Measurements from ENCODE around the gene GFPT1.
"Not testable (repeated sequence)": the region's sequence is repeated elsewhere in the genome, so short reads cannot be mapped to it uniquely, and the experiment has no call there.

GFPT1 gene

DNA sequence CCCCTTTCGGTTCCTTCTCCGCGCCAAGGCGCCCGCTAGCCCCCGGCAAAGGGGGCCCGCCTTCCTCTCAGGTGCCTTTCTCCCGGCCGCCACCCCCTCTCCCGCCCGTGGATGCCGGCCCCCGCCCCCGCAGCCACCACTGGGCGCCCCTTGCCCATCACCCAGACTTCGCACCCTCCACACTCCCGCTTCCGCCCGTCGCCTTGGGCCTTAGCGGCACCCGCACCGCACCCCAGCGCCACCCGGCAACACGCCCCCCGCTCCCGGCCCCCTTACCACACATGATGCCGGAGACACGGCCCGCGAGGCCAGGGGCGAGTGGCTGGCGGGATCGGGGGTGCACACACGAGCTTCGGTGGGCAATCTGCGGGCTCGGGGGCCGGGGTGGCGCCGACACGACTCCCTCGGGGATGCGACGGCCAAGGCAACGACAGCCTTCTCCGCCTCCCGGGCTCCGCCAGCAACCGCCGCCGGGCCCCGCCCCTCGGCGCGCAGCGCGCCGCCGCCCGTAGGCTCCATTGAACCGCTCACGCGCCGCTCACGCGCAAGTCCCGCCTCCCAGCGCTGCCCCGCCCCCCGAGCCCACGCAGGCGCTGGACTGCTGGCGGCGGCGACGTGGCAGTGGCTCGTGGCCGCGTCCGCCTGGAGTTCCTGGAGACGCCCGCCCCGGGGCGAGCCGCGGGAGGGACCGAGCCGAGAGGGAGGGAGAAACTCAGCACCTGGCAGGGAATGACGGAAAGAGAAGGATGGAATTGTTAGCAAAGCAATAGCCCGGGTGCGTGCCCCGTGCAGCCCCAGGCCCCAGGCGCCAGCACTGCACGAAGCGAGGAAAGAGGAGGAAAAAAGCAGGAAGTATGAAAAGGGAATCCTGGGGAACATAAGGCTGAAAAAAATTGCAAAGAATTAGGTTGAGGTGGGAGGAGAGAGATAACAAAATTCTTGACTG lies at the start of gene GFPT1:
TSS of gene GFPT1 (minus strand) at position 439 of the 946 bp plus-strand sequence. CDS start at position 283, 156 bp downstream.
- peak; percentile 93 for DNase-seq

DNA sequence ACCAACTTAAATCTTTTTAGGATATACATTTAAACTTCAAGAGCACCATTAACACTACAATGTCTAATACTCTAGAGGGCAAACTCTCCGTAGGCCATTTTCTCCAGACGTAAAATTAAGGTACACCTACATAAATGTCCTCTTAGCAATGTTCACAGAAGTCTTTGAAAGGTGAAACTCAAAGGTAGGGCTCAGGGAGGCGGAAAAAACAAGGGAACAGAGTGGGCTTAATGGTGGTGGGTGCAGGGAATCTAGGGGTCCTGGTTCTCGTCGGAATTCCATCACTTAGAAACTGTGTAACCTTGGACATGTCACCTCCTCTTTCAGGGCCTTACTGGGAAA lies 49.5 kb upstream of the GFPT1 start:
- no peak for DNase-seq

GRCh38 chr2:69434753-69435152 lies 47.7 kb upstream of the GFPT1 start:
- no peak for DNase-seq

DNA sequence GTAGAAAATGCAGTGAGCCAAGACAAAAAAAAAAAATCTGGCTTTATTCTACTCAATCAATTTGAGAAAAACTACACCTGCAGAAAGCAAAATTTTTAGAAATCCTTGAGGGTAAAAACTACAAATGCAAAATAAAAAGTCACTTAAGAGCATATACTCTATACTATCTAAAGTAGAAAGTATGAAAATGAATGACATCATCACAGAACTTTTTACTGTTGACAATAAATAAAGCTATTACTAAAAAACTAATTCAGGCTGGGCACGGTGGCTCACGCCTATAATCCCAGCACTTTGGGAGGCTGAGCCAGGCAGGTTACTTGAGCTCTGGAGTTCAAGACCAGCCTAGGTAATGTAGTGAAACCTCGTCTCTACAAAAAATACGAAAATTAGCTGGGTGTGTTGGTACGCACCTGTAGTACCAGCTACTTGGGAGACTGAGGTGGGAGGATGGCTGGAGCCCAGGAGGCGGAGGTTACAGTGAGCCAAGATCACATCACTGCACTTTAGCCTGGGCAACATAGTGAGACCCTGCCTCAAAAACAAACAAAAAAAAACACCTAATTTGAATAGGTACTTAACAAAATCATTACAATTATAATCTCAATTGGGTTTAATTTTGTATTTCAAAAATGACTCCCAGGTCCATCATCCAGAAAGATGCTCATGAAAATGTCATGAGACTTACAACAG lies 42.6 kb upstream of the GFPT1 start:
- DNase-seq = no peak

DNA sequence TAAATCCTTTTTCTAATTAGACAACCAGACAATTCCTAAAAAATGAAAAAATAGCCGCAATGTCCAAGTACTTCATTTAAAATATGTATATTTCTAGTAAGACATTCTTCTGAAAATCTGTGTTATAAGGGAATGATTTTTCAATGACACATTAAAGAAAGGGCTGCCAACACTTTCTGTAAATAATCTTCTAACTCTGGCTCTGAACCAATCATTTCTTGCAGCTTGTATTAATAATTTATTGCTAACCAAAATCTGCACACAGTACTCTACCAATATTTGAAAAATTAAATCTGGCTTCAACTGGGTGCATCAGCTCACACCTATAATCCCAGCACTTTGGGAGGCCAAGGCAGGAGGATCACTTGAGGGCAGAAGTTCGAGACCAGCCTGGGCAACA lies 42.0 kb upstream of the GFPT1 start:
- no peak for DNase-seq

- DNase-seq = no peak
These were observed 37.4 kb upstream of the GFPT1 start for GRCh38 chr2:69424419-69424818.

GRCh38 chr2:69422198-69422597 lies 35.2 kb upstream of the GFPT1 start:
- DNase-seq = no peak

DNA sequence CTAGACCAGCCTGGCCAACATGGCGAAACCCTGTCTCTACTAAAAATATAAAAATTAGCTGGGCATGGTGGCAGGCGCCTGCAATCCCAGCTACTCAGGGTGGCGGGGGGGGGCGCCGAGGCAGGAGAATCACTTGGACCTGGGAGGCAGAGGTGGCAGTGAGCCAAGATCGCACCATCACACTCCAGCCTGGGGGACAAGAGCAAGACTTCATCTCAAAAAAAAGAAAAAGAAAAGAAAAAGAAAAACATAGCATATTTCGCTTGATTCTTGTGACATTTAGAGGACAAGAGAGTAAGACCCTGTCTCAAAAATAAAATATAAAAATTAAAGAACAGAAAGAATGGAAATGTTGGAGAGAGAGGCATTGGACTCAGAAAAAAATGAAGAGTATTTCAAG lies 32.1 kb upstream of the GFPT1 start:
- DNase-seq = not testable (repeated sequence)

DNA sequence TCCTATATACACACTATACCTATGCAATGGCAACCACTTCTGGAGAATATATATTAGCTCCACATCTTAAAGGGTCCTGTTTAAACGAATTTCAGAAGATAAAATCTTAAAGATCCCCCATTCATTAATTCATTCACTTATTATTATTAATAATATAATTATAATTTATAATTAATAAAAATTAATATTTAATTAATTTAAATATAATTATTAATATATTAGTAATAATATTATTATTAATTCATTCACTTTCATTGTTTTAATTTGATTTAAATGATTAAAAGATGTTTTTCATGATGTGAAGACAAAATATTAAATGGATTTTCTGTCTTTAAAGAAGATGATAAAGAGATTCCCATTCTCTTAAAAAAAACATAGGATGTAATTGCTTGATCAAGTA lies 29.1 kb upstream of the GFPT1 start:
- DNase-seq = no peak

DNA sequence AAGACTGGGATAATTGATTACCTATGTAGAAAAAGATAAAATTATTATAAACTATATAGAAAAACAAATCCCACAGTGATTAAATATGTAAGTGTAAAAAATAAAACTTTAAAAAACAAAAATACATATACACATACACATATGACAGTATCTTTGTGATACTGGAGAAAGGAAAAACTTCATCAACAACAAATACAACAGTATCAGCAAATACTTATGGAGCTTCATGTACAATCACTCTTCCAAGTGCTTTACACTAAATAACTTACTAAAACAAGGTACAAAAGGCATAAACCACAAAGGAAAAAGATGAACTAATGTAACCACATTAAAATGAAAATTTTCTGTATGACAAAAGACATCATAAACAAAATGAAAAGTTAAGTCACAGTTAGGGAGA lies 24.1 kb upstream of the GFPT1 start:
- no peak for DNase-seq

- no peak for DNase-seq
These were observed 18.3 kb upstream of the GFPT1 start for GRCh38 chr2:69405306-69405705.

DNA sequence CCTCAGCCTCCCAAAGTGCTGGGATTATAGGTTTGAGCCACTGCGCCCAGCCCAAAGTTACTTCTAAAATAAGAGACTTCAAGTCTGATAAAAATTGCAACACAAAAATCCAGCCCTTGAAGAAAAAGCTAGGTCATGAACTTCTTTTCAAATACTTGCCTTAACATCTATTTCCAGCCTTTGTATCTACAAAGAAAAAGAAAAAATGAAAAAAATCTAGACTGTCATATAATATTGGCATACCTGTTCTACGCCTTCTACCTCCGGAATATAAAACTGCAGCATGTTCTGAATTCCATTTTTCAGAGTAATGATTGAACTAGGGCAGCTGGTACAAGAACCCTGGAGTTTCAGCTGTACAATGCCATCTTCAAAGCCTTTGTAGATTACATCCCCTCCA lies 13.1 kb upstream of the GFPT1 start:
- no peak for DNase-seq

DNA sequence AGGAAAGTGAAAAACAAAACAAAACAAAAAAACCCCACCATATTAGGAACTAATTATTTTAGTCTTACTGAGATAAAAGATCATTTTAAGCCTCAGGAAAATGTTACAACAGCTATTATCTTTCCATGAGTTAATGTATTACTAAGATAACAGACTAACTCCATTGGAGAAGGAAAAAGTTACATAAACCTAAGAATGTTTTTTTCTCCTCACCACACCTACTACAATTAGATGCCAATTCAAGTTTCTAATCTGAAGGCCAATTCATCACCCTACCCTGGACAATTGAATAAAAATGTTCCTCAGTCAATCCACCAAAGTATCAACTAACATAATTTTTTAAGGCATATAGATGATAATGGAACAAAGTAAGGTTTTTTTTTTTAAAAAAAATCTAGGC lies 10.2 kb upstream of the GFPT1 start:
- no peak for DNase-seq

DNA sequence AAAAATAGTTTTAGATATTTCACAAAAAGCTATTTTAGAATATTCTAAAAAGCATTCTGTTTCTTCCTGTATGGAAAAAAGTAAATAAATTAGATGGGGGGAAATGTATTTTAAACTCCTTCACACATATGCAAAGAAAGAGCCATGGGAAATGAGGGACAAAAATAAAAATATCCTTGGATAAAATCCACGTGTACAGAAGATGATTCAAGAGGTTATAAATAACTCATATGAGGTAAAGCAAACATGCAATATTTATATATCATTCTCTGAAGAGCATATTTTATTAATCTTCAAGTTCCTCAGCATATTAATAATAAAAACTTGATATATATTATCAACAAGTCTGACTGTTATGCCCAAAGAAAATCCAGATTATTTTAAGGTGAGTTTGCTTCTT lies 8.8 kb upstream of the GFPT1 start:
- DNase-seq = no peak

DNA sequence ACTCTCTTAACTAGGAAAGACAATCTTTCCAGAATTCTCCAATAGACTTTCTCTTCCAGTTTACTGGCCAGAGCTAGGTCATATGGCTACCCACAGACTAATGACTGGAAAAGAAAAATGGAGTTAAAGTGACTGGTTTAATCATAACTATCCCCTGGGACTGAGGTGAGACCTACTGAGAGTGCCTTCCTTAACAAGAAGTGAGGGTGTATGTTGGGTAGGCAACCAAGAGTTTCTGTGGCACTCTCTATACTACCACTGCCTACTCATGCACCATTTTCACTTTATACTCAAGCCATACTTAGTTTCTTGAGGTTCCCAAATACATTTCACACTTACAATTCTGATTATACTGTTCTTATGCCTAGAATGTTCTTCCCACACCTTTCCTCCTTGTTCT lies 6.9 kb upstream of the GFPT1 start:
- no peak for DNase-seq

DNA sequence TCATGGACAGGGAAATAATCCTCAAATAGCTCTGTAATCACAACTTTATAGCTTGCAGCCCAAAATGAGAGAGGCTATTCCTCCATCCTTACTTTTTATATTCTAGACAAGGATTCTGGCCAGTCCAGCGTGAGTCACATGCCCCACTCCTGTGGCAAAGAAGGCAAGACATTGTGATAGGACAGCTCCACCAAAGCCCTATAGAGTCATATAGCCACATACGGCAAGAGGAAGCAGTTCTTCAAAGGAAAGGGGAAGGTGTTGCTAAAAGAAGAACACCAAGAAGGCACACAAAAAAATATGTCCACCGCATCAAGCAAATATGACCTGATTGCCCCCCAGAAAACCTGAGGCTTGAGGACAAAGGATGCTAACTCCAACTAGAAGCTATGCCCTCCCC lies 3.4 kb upstream of the GFPT1 start:
- no peak for DNase-seq

GRCh38 chr2:69390001-69390400 lies 3.0 kb upstream of the GFPT1 start:
- DNase-seq = no peak

- DNase-seq = no peak
These were observed 2.2 kb upstream of the GFPT1 start for GRCh38 chr2:69389271-69389670.

GRCh38 chr2:69387770-69388481 lies 899 bp upstream of the GFPT1 start:
- DNase-seq = peak; percentile 42

GRCh38 chr2:69386360-69386759 lies 667 bp downstream of the GFPT1 start:
- DNase-seq = peak; percentile 32

GRCh38 chr2:69385443-69386151 lies 1.4 kb downstream of the GFPT1 start:
- DNase-seq = no peak

GRCh38 chr2:69384618-69385081 lies 2.4 kb downstream of the GFPT1 start:
- DNase-seq = no peak
